Parathyroid adenoma (tissue), 2 donors: ENCODE data around the gene NR2F1.

Source experiments
- H2AFZ ChIP-seq: fragments of 300-600 bp; sonication (generic); one replicate; pipeline ENCODE4 v1.7.0; 2017; ENCODE audit warnings: antibody characterized with exemption, mild to moderate bottlenecking
- H3K27ac ChIP-seq: fragments of 300-600 bp; sonication (generic); one replicate; pipeline ENCODE4 v1.7.0; 2017
- H3K27me3 ChIP-seq: fragments of 300-600 bp; sonication (generic); one replicate; pipeline ENCODE4 v1.7.0; 2017; ENCODE audit warnings: low read length; ENCODE audit not compliant: control insufficient read depth, insufficient read depth
- H3K36me3 ChIP-seq: fragments of 300-600 bp; sonication (generic); one replicate; pipeline ENCODE4 v1.7.0; 2017; ENCODE audit warnings: low read length; ENCODE audit not compliant: control insufficient read depth, insufficient read depth
- H3K4me1 ChIP-seq: fragments of 300-600 bp; sonication (generic); one replicate; pipeline ENCODE4 v1.7.0; 2017; ENCODE audit warnings: control low read depth
- H3K4me2 ChIP-seq: fragments of 300-600 bp; sonication (generic); one replicate; pipeline ENCODE4 v1.7.0; 2017; ENCODE audit warnings: low read length
- H3K4me3 ChIP-seq: fragments of 300-600 bp; sonication (generic); one replicate; pipeline ENCODE4 v1.7.0; 2017; ENCODE audit warnings: low read depth, low read length
- H3K79me2 ChIP-seq: fragments of 300-600 bp; sonication (generic); one replicate; pipeline ENCODE4 v1.7.0; 2017; ENCODE audit warnings: control low read depth
- H3K9ac ChIP-seq: fragments of 300-600 bp; sonication (generic); one replicate; pipeline ENCODE4 v1.7.0; 2017; ENCODE audit warnings: mild to moderate bottlenecking
- H3K9me3 ChIP-seq: fragments of 300-600 bp; sonication (generic); one replicate; pipeline ENCODE4 v1.7.0; 2017; ENCODE audit warnings: low read length; ENCODE audit not compliant: control insufficient read depth
- CTCF ChIP-seq: fragments of 300-600 bp; sonication (generic); IDR thresholded peaks from one replicate; pipeline ENCODE4 v1.7.0; 2017; ENCODE audit warnings: antibody characterized with exemption, mild to moderate bottlenecking
- donor health status: primary hyperparathyroidism.

The NR2F1 gene

GRCh38 chr5:93635991-93636390 is 53.0 kb downstream of the NR2F1 start:
- no peak overlapping the region for H2AFZ ChIP-seq
- no peak overlapping the region for H3K27ac ChIP-seq
- no peaks in the 10 kb centered on the region for H3K36me3 ChIP-seq
- H3K4me2 ChIP-seq = no peak overlapping the region
- no peaks in the 10 kb centered on the region for H3K79me2 ChIP-seq
- H3K4me1 ChIP-seq = no peaks in the 10 kb centered on the region
- H3K9me3 ChIP-seq = no peaks in the 10 kb centered on the region
- H3K27me3 ChIP-seq = no peaks in the 10 kb centered on the region
- no peak overlapping the region for H3K4me3 ChIP-seq
- H3K9ac ChIP-seq = no peak overlapping the region
- TF ChIP-seq CTCF = no peak

GRCh38 chr5:93636837-93637236 is 53.8 kb downstream of the NR2F1 start:
- no peaks in the 10 kb centered on the region for H3K27me3 ChIP-seq
- H2AFZ ChIP-seq = no peak overlapping the region
- no peaks in the 10 kb centered on the region for H3K4me1 ChIP-seq
- H3K9ac ChIP-seq = no peak overlapping the region
- H3K27ac ChIP-seq = no peak overlapping the region
- no peaks in the 10 kb centered on the region for H3K36me3 ChIP-seq
- TF ChIP-seq CTCF = no peak
- H3K79me2 ChIP-seq = no peaks in the 10 kb centered on the region
- H3K4me3 ChIP-seq = no peak overlapping the region
- H3K4me2 ChIP-seq = no peak overlapping the region
- no peaks in the 10 kb centered on the region for H3K9me3 ChIP-seq

- Histone ChIP-seq H3K4me1 (no peaks in the 10 kb centered on the region), H3K36me3 (no peaks in the 10 kb centered on the region), H3K4me3 (no peak overlapping the region), H3K9me3 (no peaks in the 10 kb centered on the region), H3K9ac (no peak overlapping the region), H3K27ac (no peak overlapping the region), H2AFZ (no peak overlapping the region), H3K27me3 (no peaks in the 10 kb centered on the region), H3K4me2 (no peak overlapping the region), H3K79me2 (no peaks in the 10 kb centered on the region)
- TF ChIP-seq CTCF = no peak
Measured at GRCh38 chr5:93637697-93638096, 54.7 kb downstream of the NR2F1 start.

GRCh38 chr5:93642526-93642925 is 59.5 kb downstream of the NR2F1 start:
- no peak overlapping the region for H3K4me3 ChIP-seq
- no peak overlapping the region for H2AFZ ChIP-seq
- TF ChIP-seq CTCF = no peak
- no peak overlapping the region for H3K4me2 ChIP-seq
- no peaks in the 10 kb centered on the region for H3K4me1 ChIP-seq
- H3K9ac ChIP-seq = no peak overlapping the region
- H3K9me3 ChIP-seq = no peaks in the 10 kb centered on the region
- no peak overlapping the region for H3K27ac ChIP-seq
- H3K36me3 ChIP-seq = no peaks in the 10 kb centered on the region
- no peaks in the 10 kb centered on the region for H3K27me3 ChIP-seq
- H3K79me2 ChIP-seq = no peaks in the 10 kb centered on the region
